ENCODE data around the gene CLIC4. TPM values are rescaled to one million over a fixed set of nuclear protein-coding genes. Genes with fewer than 3 reads are reported as not detected.

Gene CLIC4
- total RNA-seq, 1 experiment from 2014 or later, result 230 TPM

DNA sequence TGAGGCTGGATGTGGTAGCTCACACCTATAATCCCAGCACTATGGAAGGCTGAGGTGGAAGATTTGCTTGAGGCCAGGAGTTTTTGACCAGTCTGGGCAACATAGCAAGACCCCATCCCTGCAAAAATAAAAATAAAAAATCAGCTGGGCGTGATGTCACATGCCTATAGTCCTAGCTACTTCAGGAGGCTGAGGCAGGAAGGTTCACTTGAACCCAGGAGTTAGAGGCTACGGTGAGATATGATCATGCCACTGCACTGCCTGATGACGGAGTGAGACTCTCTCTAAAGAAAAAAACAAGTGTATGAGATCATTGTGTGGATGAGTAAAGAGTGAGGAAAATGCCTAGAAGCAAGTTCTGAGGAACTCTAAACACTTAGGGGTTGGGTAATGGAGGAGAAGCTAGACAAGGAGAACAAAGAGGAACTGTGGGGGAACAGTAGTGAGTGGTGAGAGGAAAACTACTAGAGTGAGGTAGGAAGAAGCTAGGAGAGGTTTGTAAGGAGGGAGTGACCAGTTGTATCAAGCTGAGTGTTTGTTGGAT lies 17.0 kb downstream of the CLIC4 start:
- no peak for DNase-seq
- Histone ChIP-seq H3K27ac (ENCODE audit: insufficient read length, low read depth, low read length) (peak overlapping the region; percentile 5), H3K23me2 (ENCODE audit: insufficient read length, low read depth, low read length, poor library complexity, severe bottlenecking) (no peaks in the 10 kb centered on the region), H2BK15ac (ENCODE audit: low read depth, low read length) (no peak overlapping the region), H2AFZ (ENCODE audit: low read length) (no peak overlapping the region), H4K8ac (replicated peaks; ENCODE audit: insufficient read length, low read depth, low read length) (no peak overlapping the region), H2BK120ac (ENCODE audit: low read depth, low read length, poor library complexity, severe bottlenecking) (no peak overlapping the region), H4K5ac (ENCODE audit: insufficient read length, low read depth, low read length) (no peak overlapping the region), H3T11ph (ENCODE audit: low read length) (no peak overlapping the region), H3K4ac (ENCODE audit: low read depth, low read length) (no peak overlapping the region), H3K9ac (ENCODE audit: extremely low read depth, insufficient read length, low read length) (no peak overlapping the region), H2AK5ac (ENCODE audit: insufficient read length, low read length) (no peak overlapping the region), H3K23ac (ENCODE audit: insufficient read length, low read depth, low read length) (no peak overlapping the region), H3K14ac (ENCODE audit: insufficient read depth, low read length) (no peak overlapping the region), H3K9me3 (ENCODE audit: control insufficient read depth, low read depth, low read length) (no peaks in the 10 kb centered on the region), H4K20me1 (ENCODE audit: control insufficient read depth, insufficient read depth, insufficient read length) (no peaks in the 10 kb centered on the region), H4K91ac (ENCODE audit: insufficient read length, low read depth, low read length) (no peak overlapping the region), H3K79me1 (ENCODE audit: insufficient read depth, low read depth, low read length, poor library complexity, severe bottlenecking) (peaks cover 8% of the 10 kb centered on the region), H2BK5ac (ENCODE audit: insufficient read length, low read length) (no peak overlapping the region), H3K4me1 (ENCODE audit: insufficient read depth, low read length) (no peaks in the 10 kb centered on the region), H3K27me3 (ENCODE audit: insufficient read depth, low read length) (no peaks in the 10 kb centered on the region), H3K18ac (ENCODE audit: insufficient read length, low read depth, low read length) (no peak overlapping the region), H3K4me2 (ENCODE audit: insufficient read depth, insufficient read length, low read length) (no peak overlapping the region), H3K79me2 (ENCODE audit: insufficient read depth, low read length) (peaks cover 62% of the 10 kb centered on the region; the same call in 1 of the 2 replicates), H3K56ac (ENCODE audit: insufficient read length, low read depth, low read length) (no peak overlapping the region), H2BK12ac (ENCODE audit: insufficient read length, low read depth, low read length) (no peak overlapping the region), H2BK20ac (ENCODE audit: low read depth, low read length, poor library complexity, severe bottlenecking) (no peak overlapping the region)
- H3K9me3 Mint-ChIP-seq, result no peaks in the 10 kb centered on the region
- TF ChIP-seq, protein P1, sequence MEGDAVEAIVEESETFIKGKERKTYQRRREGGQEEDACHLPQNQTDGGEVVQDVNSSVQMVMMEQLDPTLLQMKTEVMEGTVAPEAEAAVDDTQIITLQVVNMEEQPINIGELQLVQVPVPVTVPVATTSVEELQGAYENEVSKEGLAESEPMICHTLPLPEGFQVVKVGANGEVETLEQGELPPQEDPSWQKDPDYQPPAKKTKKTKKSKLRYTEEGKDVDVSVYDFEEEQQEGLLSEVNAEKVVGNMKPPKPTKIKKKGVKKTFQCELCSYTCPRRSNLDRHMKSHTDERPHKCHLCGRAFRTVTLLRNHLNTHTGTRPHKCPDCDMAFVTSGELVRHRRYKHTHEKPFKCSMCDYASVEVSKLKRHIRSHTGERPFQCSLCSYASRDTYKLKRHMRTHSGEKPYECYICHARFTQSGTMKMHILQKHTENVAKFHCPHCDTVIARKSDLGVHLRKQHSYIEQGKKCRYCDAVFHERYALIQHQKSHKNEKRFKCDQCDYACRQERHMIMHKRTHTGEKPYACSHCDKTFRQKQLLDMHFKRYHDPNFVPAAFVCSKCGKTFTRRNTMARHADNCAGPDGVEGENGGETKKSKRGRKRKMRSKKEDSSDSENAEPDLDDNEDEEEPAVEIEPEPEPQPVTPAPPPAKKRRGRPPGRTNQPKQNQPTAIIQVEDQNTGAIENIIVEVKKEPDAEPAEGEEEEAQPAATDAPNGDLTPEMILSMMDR (conservative IDR thresholded peaks at IDR 0.05), result no peak
- no CpG with 5 or more reads among the region's 3 CpGs for WGBS (ENCODE audit: extremely low coverage, insufficient read length, low lambda C conversion rate)
- peaks cover 11% of the 10 kb centered on the region in 2 experiments for H3K4me1 Mint-ChIP-seq
- peaks cover 0 to 5% (median 0%) of the 10 kb centered on the region in 3 experiments; a peak in 2 of 7 replicates for H3K36me3 Mint-ChIP-seq (ENCODE audit: insufficient read depth in 1 of 3, low read depth in 3 of 3)
- H3K27me3 Mint-ChIP-seq (ENCODE audit: low read depth), result no peaks in the 10 kb centered on the region
- no peak overlapping the region for H3K27ac Mint-ChIP-seq
- no peak overlapping the region for H3K4me3 Mint-ChIP-seq

Data from H9 (cell line).